ENCODE data around the gene IL17D.

GRCh38 chr13:20686167-20686566 is 17.3 kb upstream of the IL17D start:
- TF ChIP-seq EZH2 (IDR thresholded peaks at IDR 0.05; ENCODE audit: insufficient read depth, poor library complexity, severe bottlenecking) (no peak), EZH2phosphoT487 (IDR thresholded peaks at IDR 0.05; ENCODE audit: insufficient read depth, low read depth) (no peak)

Measured in GM23248 (cell line).